Measurements from ENCODE around the gene RNF217.

Gene RNF217

DNA sequence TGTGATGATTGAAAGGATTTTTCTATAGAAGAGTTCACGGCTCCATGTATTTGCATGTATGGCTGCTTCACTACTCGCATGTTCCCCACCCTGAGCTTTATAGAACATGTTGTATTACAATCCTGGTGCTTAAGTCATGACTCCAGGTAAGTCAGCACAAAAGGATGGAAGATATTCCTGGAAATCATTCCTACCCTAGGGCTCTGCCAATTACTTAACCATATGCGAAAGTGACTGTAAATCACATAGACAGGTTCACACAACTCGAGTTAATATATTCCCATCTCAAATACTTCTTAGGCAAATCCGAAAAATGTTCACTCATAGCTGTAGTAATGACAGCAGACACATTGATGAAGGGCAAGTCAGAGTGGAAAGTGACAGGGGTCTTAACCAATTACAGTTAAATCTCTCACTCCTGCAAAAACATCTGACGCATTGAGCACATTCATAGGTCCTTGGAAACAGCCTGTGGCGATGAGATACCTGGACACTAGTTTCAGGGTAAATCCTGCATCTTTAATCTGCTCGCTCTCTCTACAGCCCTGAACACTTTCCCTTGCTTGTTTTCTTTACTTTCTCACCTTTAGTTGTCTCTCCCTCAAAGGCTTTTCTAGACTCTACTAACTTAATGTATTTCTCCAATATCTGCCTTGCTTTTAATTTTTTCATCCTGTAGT lies 35.1 kb downstream of the RNF217 start:
- Histone ChIP-seq H3K36me3 (ENCODE audit: insufficient read depth, low read length) (no peaks in the 10 kb centered on the region), H3K4me3 (no peak overlapping the region), H3K27ac (no peak overlapping the region), H3K9ac (ENCODE audit: insufficient read length) (no peak overlapping the region), H3K9me3 (ENCODE audit: low read depth, low read length) (no peaks in the 10 kb centered on the region)
- TF ChIP-seq POLR2AphosphoS5 (IDR thresholded peaks at IDR 0.05; ENCODE audit: borderline replicate concordance, low read depth, low read length) (no peak), EZH2 (IDR thresholded peaks at IDR 0.05) (no peak), FOXP2 (optimal IDR thresholded peaks at IDR 0.05; ENCODE audit: control extremely low read depth, extremely low read length, insufficient read depth) (no peak)
- no peak for DNase-seq (ENCODE audit: low read depth, low spot score)

DNA sequence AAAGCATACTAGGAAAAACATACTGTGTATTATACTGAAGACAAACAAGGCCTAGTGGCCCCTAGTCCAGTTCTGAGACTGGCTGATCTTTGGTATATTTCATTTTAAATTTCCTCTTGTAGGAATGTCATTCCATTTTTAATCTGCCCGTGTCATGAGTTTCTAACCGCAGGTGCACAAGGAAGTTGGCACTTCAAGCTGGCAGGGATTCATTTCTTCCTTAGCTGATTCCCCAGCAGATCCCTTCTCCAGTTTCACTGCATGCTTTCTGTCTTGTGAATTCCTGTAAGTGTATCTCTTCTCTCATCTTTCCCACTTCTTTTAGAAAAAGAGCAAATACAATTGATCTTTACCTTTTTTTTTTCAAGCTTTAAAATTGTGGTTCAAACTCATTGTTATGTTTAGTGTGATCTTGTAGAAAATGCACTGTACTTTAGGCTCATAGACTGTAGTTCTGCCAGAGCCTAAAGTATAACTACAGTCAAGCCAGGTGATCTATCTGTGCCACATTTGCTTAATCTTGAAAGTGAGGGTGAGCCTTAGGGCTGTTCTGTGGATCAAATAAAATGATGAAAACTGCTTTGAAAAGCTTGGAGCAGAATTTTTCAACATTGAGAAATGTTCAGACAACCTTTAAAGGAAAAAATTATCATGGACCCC lies 37.0 kb downstream of the RNF217 start:
- Histone ChIP-seq H3K4me3 (peak overlapping the region; percentile 9; the same call in 1 of the 2 replicates), H3K36me3 (ENCODE audit: insufficient read depth, low read length) (peaks cover under 1% of the 10 kb centered on the region; the same call in 1 of the 2 replicates), H3K9ac (ENCODE audit: insufficient read length) (no peak overlapping the region), H3K9me3 (ENCODE audit: low read depth, low read length) (no peaks in the 10 kb centered on the region), H3K27ac (peak overlapping the region; percentile 64)
- TF ChIP-seq POLR2AphosphoS5 (IDR thresholded peaks at IDR 0.05; ENCODE audit: borderline replicate concordance, low read depth, low read length), result no peak
- TF ChIP-seq FOXP2 (optimal IDR thresholded peaks at IDR 0.05; ENCODE audit: control extremely low read depth, extremely low read length, insufficient read depth), result no peak
- TF ChIP-seq EZH2 (IDR thresholded peaks at IDR 0.05), result no peak
- no peak for DNase-seq (ENCODE audit: low read depth, low spot score)

DNA sequence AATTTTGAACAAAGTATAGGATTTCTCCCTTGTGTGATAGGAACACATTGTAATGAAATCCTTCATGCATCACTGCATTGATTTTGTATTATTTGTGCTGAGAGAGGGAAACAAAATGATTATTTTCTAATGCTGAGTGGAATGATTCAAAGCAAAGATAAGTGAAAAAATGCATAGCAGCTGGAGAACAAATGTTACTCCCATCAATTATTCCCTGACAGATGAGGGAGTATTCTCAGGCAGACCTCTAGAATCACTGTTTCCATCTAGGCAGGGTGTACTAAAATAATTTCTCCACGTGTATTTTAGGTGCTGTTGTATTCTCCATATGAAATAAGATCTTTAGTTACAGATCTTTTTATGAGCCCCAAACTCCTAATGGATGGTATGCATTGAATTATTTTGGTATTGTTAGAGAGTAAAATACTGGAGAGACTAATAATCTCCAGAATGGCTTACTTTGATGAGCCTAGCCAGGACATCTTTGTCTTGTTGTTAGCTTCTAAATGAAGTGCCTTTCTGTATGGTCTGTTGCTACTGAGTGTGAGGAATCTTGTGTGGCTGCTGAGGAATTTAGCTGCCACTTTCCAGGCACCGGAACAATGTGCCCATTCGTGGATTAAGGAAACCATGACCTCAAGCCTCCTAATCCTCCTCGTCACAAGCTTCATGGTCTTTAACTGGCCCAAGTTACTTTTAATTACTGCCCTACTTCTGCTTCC lies 39.6 kb downstream of the RNF217 start:
- Histone ChIP-seq H3K4me3 (0 out of 2 replicates have a peak overlapping the region, but pooled peaks have one; percentile 26), H3K27ac (peak overlapping the region; percentile 33; the same call in 1 of the 2 replicates), H3K36me3 (ENCODE audit: insufficient read depth, low read length) (peaks cover 12% of the 10 kb centered on the region), H3K9ac (ENCODE audit: insufficient read length) (no peak overlapping the region), H3K9me3 (ENCODE audit: low read depth, low read length) (no peaks in the 10 kb centered on the region)
- DNase-seq (ENCODE audit: low read depth, low spot score), result no peak
- no peak for TF ChIP-seq POLR2AphosphoS5 (IDR thresholded peaks at IDR 0.05; ENCODE audit: borderline replicate concordance, low read depth, low read length)
- no peak for TF ChIP-seq EZH2 (IDR thresholded peaks at IDR 0.05)
- TF ChIP-seq FOXP2 (optimal IDR thresholded peaks at IDR 0.05; ENCODE audit: control extremely low read depth, extremely low read length, insufficient read depth), result no peak

DNA sequence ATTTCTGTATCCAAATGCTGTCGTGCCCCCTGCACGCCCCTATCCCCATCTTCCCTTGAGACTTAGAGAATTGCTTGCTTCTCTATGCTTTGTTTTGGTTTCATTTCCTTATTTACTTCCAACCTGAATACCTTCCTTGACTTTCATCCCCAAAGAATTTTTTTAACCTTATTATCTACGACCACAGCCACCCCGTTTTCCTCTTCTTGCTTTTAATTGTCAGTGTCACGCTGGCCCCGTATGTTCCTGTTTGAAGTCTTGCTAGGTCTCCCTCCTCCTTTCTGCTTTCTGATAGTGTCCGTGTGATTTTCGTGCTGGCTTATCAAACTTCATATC lies 40.1 kb downstream of the RNF217 start:
- Histone ChIP-seq H3K4me3 (no peak overlapping the region), H3K9me3 (ENCODE audit: low read depth, low read length) (no peaks in the 10 kb centered on the region), H3K27ac (no peak overlapping the region), H3K36me3 (ENCODE audit: insufficient read depth, low read length) (peaks cover 12% of the 10 kb centered on the region), H3K9ac (ENCODE audit: insufficient read length) (no peak overlapping the region)
- TF ChIP-seq FOXP2 (optimal IDR thresholded peaks at IDR 0.05; ENCODE audit: control extremely low read depth, extremely low read length, insufficient read depth) (no peak), EZH2 (IDR thresholded peaks at IDR 0.05) (no peak), POLR2AphosphoS5 (IDR thresholded peaks at IDR 0.05; ENCODE audit: borderline replicate concordance, low read depth, low read length) (no peak)
- no peak for DNase-seq (ENCODE audit: low read depth, low spot score)

DNA sequence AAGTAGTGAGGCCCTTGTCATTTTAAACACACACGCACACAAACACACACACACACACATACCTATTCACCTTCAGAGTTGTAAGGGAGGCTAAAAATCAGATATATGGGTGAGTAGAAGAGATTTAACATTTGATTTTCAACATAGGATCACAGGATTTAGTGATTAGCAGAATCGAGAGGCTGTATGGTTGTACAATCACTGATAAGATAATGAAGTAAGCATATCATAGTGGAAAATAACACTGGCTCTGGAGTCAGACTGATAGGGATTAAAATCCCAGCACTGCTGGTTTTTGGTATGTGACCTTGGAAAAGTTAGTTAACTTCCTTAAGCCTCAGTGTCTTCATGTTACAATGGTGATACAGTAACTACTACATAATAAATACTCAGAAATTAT lies 40.8 kb downstream of the RNF217 start:
- peaks cover 12% of the 10 kb centered on the region for H3K36me3 ChIP-seq (ENCODE audit: insufficient read depth, low read length)
- no peak overlapping the region for H3K9ac ChIP-seq (ENCODE audit: insufficient read length)
- DNase-seq (ENCODE audit: low read depth, low spot score), result no peak
- H3K27ac ChIP-seq, result no peak overlapping the region
- H3K9me3 ChIP-seq (ENCODE audit: low read depth, low read length), result no peaks in the 10 kb centered on the region
- no peak for TF ChIP-seq POLR2AphosphoS5 (IDR thresholded peaks at IDR 0.05; ENCODE audit: borderline replicate concordance, low read depth, low read length)
- no peak for TF ChIP-seq EZH2 (IDR thresholded peaks at IDR 0.05)
- no peak for TF ChIP-seq FOXP2 (optimal IDR thresholded peaks at IDR 0.05; ENCODE audit: control extremely low read depth, extremely low read length, insufficient read depth)
- H3K4me3 ChIP-seq, result no peak overlapping the region

DNA sequence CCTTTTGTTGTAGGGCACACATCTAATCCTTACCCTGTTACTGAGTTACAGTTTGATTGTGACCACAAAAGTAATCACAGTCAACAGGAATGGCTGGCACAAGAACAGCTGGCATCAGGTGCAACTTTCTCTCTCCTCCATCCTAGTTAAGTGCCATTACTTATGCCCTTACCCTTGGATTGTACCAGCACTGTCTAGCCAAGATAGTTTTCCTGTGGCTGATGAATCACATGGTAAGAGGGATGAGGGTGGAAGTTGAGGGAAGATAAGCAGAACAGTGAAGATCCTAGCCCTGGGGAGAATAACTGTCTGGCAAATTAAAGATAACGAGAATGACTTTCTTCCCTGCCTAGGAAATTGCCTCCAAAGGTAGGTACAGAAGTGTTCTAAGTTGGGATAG lies 42.0 kb downstream of the RNF217 start:
- Histone ChIP-seq H3K4me3 (no peak overlapping the region), H3K36me3 (ENCODE audit: insufficient read depth, low read length) (peaks cover 12% of the 10 kb centered on the region), H3K9me3 (ENCODE audit: low read depth, low read length) (no peaks in the 10 kb centered on the region), H3K27ac (no peak overlapping the region), H3K9ac (ENCODE audit: insufficient read length) (no peak overlapping the region)
- no peak for DNase-seq (ENCODE audit: low read depth, low spot score)
- TF ChIP-seq POLR2AphosphoS5 (IDR thresholded peaks at IDR 0.05; ENCODE audit: borderline replicate concordance, low read depth, low read length), result no peak
- no peak for TF ChIP-seq EZH2 (IDR thresholded peaks at IDR 0.05)
- TF ChIP-seq FOXP2 (optimal IDR thresholded peaks at IDR 0.05; ENCODE audit: control extremely low read depth, extremely low read length, insufficient read depth), result no peak

DNA sequence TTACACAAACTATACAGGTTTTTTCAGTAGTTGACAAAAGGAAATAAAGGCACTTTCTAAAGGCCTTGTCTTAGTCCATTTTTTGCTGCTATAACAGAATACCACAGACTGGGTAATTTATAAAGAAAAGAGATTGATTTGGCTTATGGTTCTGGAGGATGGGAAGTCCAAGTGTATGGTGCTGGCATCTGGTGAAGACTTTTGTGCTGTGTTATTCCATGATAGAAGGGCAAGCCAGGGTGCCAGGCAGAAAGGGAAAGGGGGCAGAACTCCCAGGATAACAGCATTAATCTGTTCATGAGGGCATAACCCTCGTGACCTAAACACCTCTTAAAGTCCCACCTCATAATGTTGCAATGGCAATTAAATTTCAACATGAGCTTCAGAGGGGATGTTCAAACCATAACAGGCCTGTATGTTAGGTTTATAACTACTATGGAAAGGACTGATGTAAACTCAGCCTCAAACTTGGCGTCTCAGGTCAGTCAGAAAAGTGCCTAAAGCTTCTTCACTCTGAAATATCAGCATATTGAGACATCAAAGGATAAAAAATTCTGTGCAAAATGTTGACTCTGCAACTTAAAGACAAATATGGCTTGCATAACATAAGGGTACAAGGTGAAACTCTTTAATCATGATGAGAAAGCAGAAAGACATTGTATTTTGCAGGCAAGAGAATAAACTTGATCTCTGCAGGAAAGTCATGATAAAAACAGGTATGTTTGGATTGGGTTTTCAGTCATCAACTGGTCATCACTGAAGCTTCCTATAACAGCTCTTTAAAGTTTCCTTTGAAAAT lies 42.8 kb downstream of the RNF217 start:
- H3K4me3 ChIP-seq, result no peak overlapping the region
- no peak for DNase-seq (ENCODE audit: low read depth, low spot score)
- no peaks in the 10 kb centered on the region for H3K9me3 ChIP-seq (ENCODE audit: low read depth, low read length)
- H3K36me3 ChIP-seq (ENCODE audit: insufficient read depth, low read length), result peaks cover 12% of the 10 kb centered on the region
- H3K9ac ChIP-seq (ENCODE audit: insufficient read length), result no peak overlapping the region
- no peak overlapping the region for H3K27ac ChIP-seq
- TF ChIP-seq EZH2 (IDR thresholded peaks at IDR 0.05) (no peak), POLR2AphosphoS5 (IDR thresholded peaks at IDR 0.05; ENCODE audit: borderline replicate concordance, low read depth, low read length) (no peak), FOXP2 (optimal IDR thresholded peaks at IDR 0.05; ENCODE audit: control extremely low read depth, extremely low read length, insufficient read depth) (no peak)

Data from SK-N-MC (cell line).